Osteoblast (primary cell): Measurements from ENCODE around the gene OR5H14. TPM values are rescaled to one million over a fixed set of nuclear protein-coding genes. Genes with fewer than 3 reads are reported as not detected.

ENCODE experiments used
- DNase-seq: peaks from one replicate; pipeline ENCODE4 v3.0.0; 2011; ENCODE audit warnings: low spot score, mixed read lengths; ENCODE audit not compliant: insufficient read length; ENCODE audit errors: missing footprints
- H2AFZ ChIP-seq: 2 replicates; pipeline ENCODE4 v1.6.0; 2011; ENCODE audit warnings: mild to moderate bottlenecking, low read length
- H3K27ac ChIP-seq: 2 replicates; pipeline ENCODE4 v1.5.1; 2011; ENCODE audit warnings: mild to moderate bottlenecking, low read depth, low read length, moderate library complexity
- H3K27me3 ChIP-seq: 2 replicates; pipeline ENCODE4 v1.6.0; 2012; ENCODE audit warnings: mild to moderate bottlenecking, control low read depth, inconsistent platforms, low read length, moderate library complexity; ENCODE audit not compliant: insufficient read depth
- H3K36me3 ChIP-seq: 2 replicates; pipeline ENCODE4 v1.5.1; 2011; ENCODE audit warnings: mild to moderate bottlenecking, low read length, control low read depth, moderate library complexity; ENCODE audit not compliant: insufficient read depth
- H3K4me1 ChIP-seq: 2 replicates; pipeline ENCODE4 v1.5.1; 2011; ENCODE audit warnings: mild to moderate bottlenecking, low read length, control low read depth, moderate library complexity; ENCODE audit not compliant: insufficient read depth
- H3K4me2 ChIP-seq: 2 replicates; pipeline ENCODE4 v1.6.0; 2011; ENCODE audit warnings: mild to moderate bottlenecking, low read length; ENCODE audit not compliant: insufficient read depth
- H3K4me3 ChIP-seq: fragments of 200-600 bp; sonication (generic); 3 replicates; pipeline ENCODE4 v1.5.1; 2012; ENCODE audit warnings: mild to moderate bottlenecking, low read length, inconsistent platforms; ENCODE audit not compliant: insufficient read depth
- H3K79me2 ChIP-seq: 2 replicates; pipeline ENCODE4 v1.6.0; 2012; ENCODE audit warnings: mild to moderate bottlenecking, low read length, control low read depth, inconsistent platforms; ENCODE audit not compliant: insufficient read depth
- H3K9me3 ChIP-seq: 2 replicates; pipeline ENCODE4 v1.5.1; 2011; ENCODE audit warnings: low read depth, low read length, control low read depth
- H4K20me1 ChIP-seq: 2 replicates; pipeline ENCODE4 v1.6.0; 2012; ENCODE audit warnings: mild to moderate bottlenecking, low read length, control low read depth; ENCODE audit not compliant: insufficient read depth
- total RNA-seq: library from RNA; depleted of rRNA; stranded (reverse); fragments of >200 nt; gene quantifications from 2 replicates; pipeline ENCODE4 v1.2.3, GENCODE V29; 2012
- TF ChIP-seq, protein P1 (sequence below): IDR thresholded peaks from 2 replicates; pipeline ENCODE4 v1.5.1; 2011; ENCODE audit warnings: mild to moderate bottlenecking, low read depth, low read length, moderate library complexity; ENCODE audit errors: extremely low read depth

OR5H14 gene
- total RNA-seq, 1 donor, result not detected

- Histone ChIP-seq H3K27ac (no peak overlapping the region), H3K79me2 (no peaks in the 10 kb centered on the region), H3K4me3 (no peak overlapping the region), H3K36me3 (no peaks in the 10 kb centered on the region), H2AFZ (no peak overlapping the region), H3K27me3 (no peaks in the 10 kb centered on the region), H3K4me1 (no peaks in the 10 kb centered on the region), H4K20me1 (no peaks in the 10 kb centered on the region), H3K4me2 (no peak overlapping the region), H3K9me3 (peaks cover 3% of the 10 kb centered on the region)
- DNase-seq, result no peak
- TF ChIP-seq, protein P1, sequence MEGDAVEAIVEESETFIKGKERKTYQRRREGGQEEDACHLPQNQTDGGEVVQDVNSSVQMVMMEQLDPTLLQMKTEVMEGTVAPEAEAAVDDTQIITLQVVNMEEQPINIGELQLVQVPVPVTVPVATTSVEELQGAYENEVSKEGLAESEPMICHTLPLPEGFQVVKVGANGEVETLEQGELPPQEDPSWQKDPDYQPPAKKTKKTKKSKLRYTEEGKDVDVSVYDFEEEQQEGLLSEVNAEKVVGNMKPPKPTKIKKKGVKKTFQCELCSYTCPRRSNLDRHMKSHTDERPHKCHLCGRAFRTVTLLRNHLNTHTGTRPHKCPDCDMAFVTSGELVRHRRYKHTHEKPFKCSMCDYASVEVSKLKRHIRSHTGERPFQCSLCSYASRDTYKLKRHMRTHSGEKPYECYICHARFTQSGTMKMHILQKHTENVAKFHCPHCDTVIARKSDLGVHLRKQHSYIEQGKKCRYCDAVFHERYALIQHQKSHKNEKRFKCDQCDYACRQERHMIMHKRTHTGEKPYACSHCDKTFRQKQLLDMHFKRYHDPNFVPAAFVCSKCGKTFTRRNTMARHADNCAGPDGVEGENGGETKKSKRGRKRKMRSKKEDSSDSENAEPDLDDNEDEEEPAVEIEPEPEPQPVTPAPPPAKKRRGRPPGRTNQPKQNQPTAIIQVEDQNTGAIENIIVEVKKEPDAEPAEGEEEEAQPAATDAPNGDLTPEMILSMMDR, result no peak
Measured at GRCh38 chr3:98110550-98110908, 36.8 kb upstream of the OR5H14 start.

GRCh38 chr3:98114264-98114663, 33.0 kb upstream of the OR5H14 start:
- H2AFZ ChIP-seq, result no peak overlapping the region
- no peak overlapping the region for H3K4me3 ChIP-seq
- H3K27ac ChIP-seq, result no peak overlapping the region
- no peaks in the 10 kb centered on the region for H3K79me2 ChIP-seq
- TF ChIP-seq, protein P1, result no peak
- H3K9me3 ChIP-seq, result peaks cover 3% of the 10 kb centered on the region
- no peaks in the 10 kb centered on the region for H3K27me3 ChIP-seq
- no peak overlapping the region for H3K4me2 ChIP-seq
- no peaks in the 10 kb centered on the region for H3K4me1 ChIP-seq
- no peaks in the 10 kb centered on the region for H3K36me3 ChIP-seq
- DNase-seq, result no peak
- no peaks in the 10 kb centered on the region for H4K20me1 ChIP-seq

GRCh38 chr3:98115717-98116116, 31.6 kb upstream of the OR5H14 start:
- Histone ChIP-seq H4K20me1 (no peaks in the 10 kb centered on the region), H2AFZ (no peak overlapping the region), H3K36me3 (no peaks in the 10 kb centered on the region), H3K4me3 (no peak overlapping the region), H3K27ac (no peak overlapping the region), H3K4me2 (no peak overlapping the region), H3K4me1 (no peaks in the 10 kb centered on the region), H3K79me2 (no peaks in the 10 kb centered on the region), H3K9me3 (no peaks in the 10 kb centered on the region), H3K27me3 (no peaks in the 10 kb centered on the region)
- TF ChIP-seq, protein P1, result no peak
- no peak for DNase-seq

- no peak within 1 kb of the TSS for H3K4me3 ChIP-seq
- TF ChIP-seq, protein P1, result no peak
- H3K4me1 ChIP-seq, result no peaks in the 10 kb centered on the region
- H3K9me3 ChIP-seq, result no peaks in the 10 kb centered on the region
- no peaks in the 10 kb centered on the region for H3K27me3 ChIP-seq
- no peak within 1 kb of the TSS for H3K4me2 ChIP-seq
- H2AFZ ChIP-seq, result no peak within 1 kb of the TSS
- H3K27ac ChIP-seq, result no peak within 1 kb of the TSS
- no peaks in the 10 kb centered on the region for H4K20me1 ChIP-seq
- no peaks in the 10 kb centered on the region for H3K79me2 ChIP-seq
- DNase-seq, result no peak
- no peaks in the 10 kb centered on the region for H3K36me3 ChIP-seq
Measured at GRCh38 chr3:98130421-98130820, 16.9 kb upstream of the OR5H14 start, which contains the start of gene OR5H1. TSS of gene OR5H1 (plus strand) at chr3:98130721. CDS start at chr3:98132698, 1,977 bp downstream.
